HepG2 (cell line): ENCODE results near the gene CCDC93. TPM values are rescaled to one million over a fixed set of nuclear protein-coding genes. Genes with fewer than 3 reads are reported as not detected.

Source experiments
- ATAC-seq: fragments of 200-7000 bp; cut with Tn5 transposase; 3 replicates; pipeline ENCODE4 v1.9.1; 2020; ENCODE audit warnings: mild to moderate bottlenecking, moderate library complexity
- BruUV-seq: library from RNA; stranded (reverse); fragments of 400-500 nt; replicated peaks from 2 replicates; lab custom pipeline; 2021; lab: Mats Ljungman, UMichigan
- CTCF ChIA-PET: fragments of 300-600 bp; formaldehyde crosslinking; extraction: SDS; loops from one replicate; lab custom pipeline; 2021; ENCODE audit warnings: low total read pairs, inconsistent platforms, low intra/inter-chr PET ratio; lab: Yijun Ruan, JAX
- POLR2A ChIA-PET: fragments of 350-600 bp; sonication (Branson Sonifier 250); formaldehyde crosslinking; loops from one replicate; lab custom pipeline; 2020; ENCODE audit warnings: antibody characterized with exemption, inconsistent platforms; lab: Yijun Ruan, JAX
- DNase-seq: peaks from one replicate; pipeline ENCODE4 v3.0.0-alpha.2; 2015; ENCODE audit warnings: low spot score
- FAIRE-seq: peaks from 3 replicates; lab custom pipeline; 2011; peaks lifted over from hg19 to GRCh38; lab: Jason Lieb, UNC
- H2AFZ ChIP-seq: one replicate; pipeline ENCODE4 v1.6.1; 2011; ENCODE audit warnings: low read length, inconsistent platforms
- H3K27ac ChIP-seq: fragments of 300-600 bp; 3 replicates; pipeline ENCODE4 v1.8.0; 2011; ENCODE audit warnings: mixed run types, mild to moderate bottlenecking, mixed read lengths, low read length, inconsistent platforms; ENCODE audit not compliant: insufficient read depth; ENCODE audit errors: extremely low read length
- H3K27me3 ChIP-seq, 2 experiments: fragments of 200-600 bp in 1 of 2; 2 replicates in 1 of 2; 3 replicates in 1 of 2; pipeline versions ENCODE4 v1.6.0 to v1.8.0; 2011; ENCODE audit warnings: low read length in 2 of 2, mild to moderate bottlenecking in 2 of 2, moderate library complexity in 2 of 2, inconsistent platforms in 1 of 2; ENCODE audit not compliant: insufficient read depth in 2 of 2, control insufficient read depth in 1 of 2
- H3K36me3 ChIP-seq, 2 experiments: fragments of 200-600 bp in 1 of 2; replicated peaks in 1 of 2; 2 replicates in 1 of 2; 3 replicates in 1 of 2; pipeline versions ENCODE4 v1.5.1 to v1.8.0; 2011; ENCODE audit warnings: low read length in 2 of 2, inconsistent platforms in 1 of 2; ENCODE audit not compliant: insufficient read depth in 2 of 2, control insufficient read depth in 1 of 2
- H3K4me1 ChIP-seq: 2 replicates; pipeline ENCODE4 v1.5.1; 2012; ENCODE audit warnings: low read length, inconsistent platforms; ENCODE audit not compliant: insufficient read depth
- H3K4me2 ChIP-seq: 2 replicates; pipeline ENCODE4 v1.6.0; 2011; ENCODE audit warnings: low read depth, low read length, inconsistent platforms
- H3K4me3 ChIP-seq, 3 experiments: fragments of 200-600 bp in 1 of 3; sonication (generic), shearing (Covaris generic) in 1 of 3; replicated peaks in 1 of 3; 2 replicates each; pipeline ENCODE4 v1.5.1; 2011 to 2016; ENCODE audit warnings: low read length in 3 of 3, inconsistent platforms in 2 of 3, low read depth in 2 of 3, mild to moderate bottlenecking in 2 of 3, control low read depth in 1 of 3, mixed read lengths in 1 of 3; ENCODE audit not compliant: insufficient read depth in 1 of 3
- H3K79me2 ChIP-seq: one replicate; pipeline ENCODE4 v1.6.1; 2011; ENCODE audit warnings: low read length, inconsistent platforms; ENCODE audit not compliant: insufficient read depth
- H3K9ac ChIP-seq: 2 replicates; pipeline ENCODE4 v1.6.0; 2011; ENCODE audit warnings: mild to moderate bottlenecking, low read depth, low read length, inconsistent platforms; ENCODE audit not compliant: insufficient read depth
- H3K9me3 ChIP-seq: 2 replicates; pipeline ENCODE4 v1.5.1; 2012; ENCODE audit warnings: mild to moderate bottlenecking, low read length
- H4K20me1 ChIP-seq: 2 replicates; pipeline ENCODE4 v1.6.0; 2011; ENCODE audit warnings: inconsistent platforms, mild to moderate bottlenecking, low read length, moderate library complexity; ENCODE audit not compliant: insufficient read depth
- ATF2 ChIP-seq: sonication (generic); formaldehyde crosslinking; IDR thresholded peaks from 2 replicates; pipeline ENCODE4 v1.4.0; 2020; ENCODE audit warnings: missing genetic modification reagents
- CAMTA2 ChIP-seq: sonication (generic); formaldehyde crosslinking; IDR thresholded peaks from 2 replicates; pipeline ENCODE4 v1.4.0; 2020; ENCODE audit warnings: mild to moderate bottlenecking, missing genetic modification reagents, borderline replicate concordance
- PHF21A ChIP-seq: sonication (generic); formaldehyde crosslinking; IDR thresholded peaks from 2 replicates; pipeline ENCODE4 v1.5.0; 2020; ENCODE audit warnings: mild to moderate bottlenecking, missing genetic modification reagents
- THYN1 ChIP-seq: sonication (generic); formaldehyde crosslinking; IDR thresholded peaks from 2 replicates; pipeline ENCODE4 v1.8.1; 2023; ENCODE audit warnings: low read depth, mild to moderate bottlenecking, moderate library complexity, missing genetic modification reagents, borderline replicate concordance
- ZNF276 ChIP-seq: sonication (generic); formaldehyde crosslinking; IDR thresholded peaks from 2 replicates; pipeline ENCODE4 v1.4.0; 2020; ENCODE audit warnings: mild to moderate bottlenecking, low read depth, missing genetic modification reagents
- ZNF33A ChIP-seq: sonication (generic); formaldehyde crosslinking; IDR thresholded peaks from 2 replicates; pipeline ENCODE4 v1.5.1; 2020; ENCODE audit warnings: missing genetic modification reagents, mild to moderate bottlenecking, moderate library complexity, borderline replicate concordance
- ZNF567 ChIP-seq: sonication (generic); formaldehyde crosslinking; IDR thresholded peaks from 2 replicates; pipeline ENCODE4 v1.8.1; 2023; ENCODE audit warnings: mild to moderate bottlenecking, missing genetic modification reagents, borderline replicate concordance
- WGBS: methylation state at CpG from one replicate; pipeline ENCODE4 v1.1.6; 2017; ENCODE audit warnings: low lambda C conversion rate; 5-methylcytosine and 5-hydroxymethylcytosine counted together
- in situ Hi-C: cut with HindIII; loops from 2 replicates; pipeline ENCODE4 v1.10.0; 2017; ENCODE audit warnings: low pct_unique_long_range_greater_than_20kb; ENCODE audit not compliant: extremely low pct_ligation_motif_present
- intact Hi-C: fragments of 100-400 bp; cut with micrococcal nuclease; formaldehyde crosslinking; loops from one replicate; pipeline ENCODE4 v1.10.0; 2022; ENCODE audit not compliant: unreplicated experiment
- polyA plus RNA-seq, 8 experiments: library from polyadenylated mRNA; depleted of rRNA in 3 of 8; stranded (reverse) in 7 of 8; unstranded in 1 of 8; fragments of >200 nt; fragmentation: Illumina TruSeq in 4 of 8; extraction: Trizol in 4 of 8; gene quantifications; 2 replicates each; pipeline versions ENCODE4 v1.2.1 to v1.2.3, GENCODE V29; 2011 to 2016; ENCODE audit warnings: low read depth in 4 of 8, missing spikeins in 1 of 8, mixed read lengths in 1 of 8; ENCODE audit not compliant: insufficient read depth in 1 of 8
- total RNA-seq, 5 experiments: library from RNA; depleted of rRNA; stranded (reverse); fragments of >200 nt; fragmentation: Illumina TruSeq; extraction: Trizol; gene quantifications; 2 replicates each; pipeline ENCODE4 v1.2.3, GENCODE V29; 2016; ENCODE audit warnings: low read depth in 1 of 5

Gene CCDC93
- total and polyA plus RNA-seq, 2 of the 13 experiments (the other 11 are each of a cell fraction or from before 2014, with no cell fraction given), result 37.2 to 53.2 TPM

- Histone ChIP-seq H3K4me2 (no peak overlapping the region), H3K4me1 (peaks cover 29% of the 10 kb centered on the region), H4K20me1 (no peaks in the 10 kb centered on the region), H3K36me3 (peaks cover 30 to 74% of the 10 kb centered on the region in 2 experiments), H3K4me3 (no peak overlapping the region), H3K27me3 (no peaks in the 10 kb centered on the region), H2AFZ (no peak overlapping the region), H3K27ac (no peak overlapping the region), H3K9ac (no peak overlapping the region), H3K9me3 (no peaks in the 10 kb centered on the region), H3K79me2 (no peaks in the 10 kb centered on the region)
- no peak for TF ChIP-seq PHF21A (CRISPR knock-in tag)
- no peak for TF ChIP-seq THYN1 (CRISPR knock-in tag)
- no peak for TF ChIP-seq ZNF276 (CRISPR knock-in tag)
- TF ChIP-seq ATF2 (CRISPR knock-in tag), result no peak
- TF ChIP-seq CAMTA2, result no peak
- no peak for TF ChIP-seq ZNF567 (CRISPR knock-in tag)
- no peak for TF ChIP-seq ZNF33A (CRISPR knock-in tag)
- no TSS peak for BruUV-seq
- no peak for ATAC-seq
- FAIRE-seq, result no peak
- intact Hi-C loops (no loop called here), in situ Hi-C loops (loop anchor here (10.0 kb wide), 1 partner anchor 111 kb away; no protein-coding TSS in a partner anchor)
- DNase-seq, result no peak
- ChIA-PET POLR2A (interaction anchor here (0.9 kb wide), 1 partner anchor 15 kb away, joined by 3 read pairs; no protein-coding TSS in a partner anchor), CTCF (no interaction called here)
- 0% methylated on average over 1 of the region's 1 CpG for WGBS
Observed at GRCh38 chr2:117935954-117936353, 77.9 kb downstream of the CCDC93 start.
